Tongue (tissue), 2 donors: ENCODE data around the gene ABCC3. TPM values are rescaled to one million over a fixed set of nuclear protein-coding genes. Genes with fewer than 3 reads are reported as not detected.

Source experiments
- DNase-seq: peaks from one replicate; pipeline ENCODE4 v3.0.0-alpha.2; 2015
- total RNA-seq: library from RNA; depleted of rRNA; stranded (reverse); fragments of >200 nt; gene quantifications from one replicate; pipeline ENCODE4 v1.2.3, GENCODE V29; 2014

The ABCC3 gene
- total RNA-seq, 1 donor from 2014 or later, result 5.6 TPM

- DNase-seq, result no peak
These were observed 50.1 kb downstream of the ABCC3 start for GRCh38 chr17:50684612-50685333.

DNA sequence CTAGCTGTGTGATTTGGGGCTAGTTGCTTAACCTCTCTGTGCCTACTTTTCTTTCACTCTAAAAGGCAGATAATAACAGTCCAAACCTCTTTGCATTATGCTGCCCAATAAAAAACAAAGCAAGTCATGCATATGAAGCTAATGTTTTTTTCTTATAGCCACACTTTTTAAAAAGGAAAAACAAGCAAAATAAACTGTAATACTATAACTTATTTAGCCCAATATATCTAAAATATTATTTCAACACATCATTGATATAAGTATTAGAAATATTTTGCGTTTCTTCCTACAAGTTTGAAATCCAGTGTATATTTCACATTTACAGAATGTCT lies 50.6 kb downstream of the ABCC3 start:
- no peak for DNase-seq

DNA sequence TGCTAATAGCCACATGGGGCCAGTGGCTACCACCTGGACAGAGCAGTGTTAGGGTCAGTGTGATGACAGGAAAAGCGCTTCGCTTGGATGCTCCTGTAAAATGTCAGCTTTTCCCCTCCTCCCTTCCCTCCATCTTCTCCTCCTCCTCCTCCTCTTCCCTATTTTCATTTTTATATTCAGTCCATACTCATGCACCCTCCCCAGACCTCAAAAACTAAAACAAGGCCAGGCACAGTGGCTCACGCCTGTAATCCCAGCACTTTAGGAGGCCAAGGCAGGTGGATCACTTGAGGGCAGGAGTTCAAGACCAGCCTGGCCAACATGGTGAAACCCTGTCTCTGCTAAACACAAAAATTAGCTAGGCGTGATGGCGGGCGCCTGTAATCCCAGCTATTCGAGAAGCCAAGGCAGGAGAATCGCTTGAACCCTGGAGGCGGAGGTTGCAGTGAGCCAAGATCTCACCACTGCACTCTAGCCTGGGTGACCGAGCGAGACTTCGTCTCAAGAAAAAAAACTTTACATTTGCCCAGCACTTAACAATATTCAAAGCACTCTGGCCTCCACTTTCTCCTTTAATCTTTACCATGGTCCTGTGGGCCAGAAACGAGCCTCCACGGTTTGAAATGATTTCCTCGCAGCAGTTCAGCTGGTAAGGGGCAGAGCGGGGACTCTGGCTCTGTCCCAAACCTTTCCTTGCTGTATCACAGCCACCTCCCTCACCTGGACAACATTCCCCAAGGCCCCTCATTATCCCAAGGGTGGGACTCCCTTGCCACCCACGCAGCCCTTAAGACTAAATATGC lies 51.2 kb downstream of the ABCC3 start:
- no peak for DNase-seq

DNA sequence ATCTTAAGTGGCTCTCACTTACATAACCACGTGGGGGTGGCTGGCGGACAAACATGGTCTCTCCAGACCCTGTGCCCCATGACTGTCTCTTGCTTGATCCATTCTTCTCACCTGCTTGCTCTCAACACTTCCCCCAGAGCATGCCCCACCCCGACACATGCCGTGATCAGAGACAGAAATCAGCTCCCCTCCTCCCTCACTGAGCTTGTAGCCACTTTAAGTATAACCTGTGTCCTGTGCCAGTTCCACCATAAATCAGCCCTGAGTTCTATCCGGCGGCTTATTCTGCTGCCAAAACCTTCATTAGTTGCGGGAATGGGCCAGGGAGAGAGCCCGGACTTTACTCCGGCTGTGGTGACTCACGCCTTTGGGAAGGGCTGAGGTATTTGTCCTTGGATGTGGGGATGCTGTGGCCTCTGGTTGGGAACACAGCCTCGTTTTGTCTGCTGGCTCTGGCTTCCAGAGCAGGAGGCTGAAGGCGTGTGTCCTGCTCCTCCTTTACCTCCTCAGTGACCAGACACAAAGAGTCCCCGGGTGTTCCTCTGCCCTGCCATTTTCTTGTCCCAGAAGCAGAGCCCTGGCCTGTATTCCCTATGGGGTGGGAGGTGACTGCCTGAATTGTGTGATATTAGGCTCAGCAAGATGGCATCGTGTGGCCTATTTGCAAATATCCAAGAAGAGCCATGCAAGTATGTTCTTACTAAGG lies 52.0 kb downstream of the ABCC3 start:
- peak; percentile 56 for DNase-seq

DNA sequence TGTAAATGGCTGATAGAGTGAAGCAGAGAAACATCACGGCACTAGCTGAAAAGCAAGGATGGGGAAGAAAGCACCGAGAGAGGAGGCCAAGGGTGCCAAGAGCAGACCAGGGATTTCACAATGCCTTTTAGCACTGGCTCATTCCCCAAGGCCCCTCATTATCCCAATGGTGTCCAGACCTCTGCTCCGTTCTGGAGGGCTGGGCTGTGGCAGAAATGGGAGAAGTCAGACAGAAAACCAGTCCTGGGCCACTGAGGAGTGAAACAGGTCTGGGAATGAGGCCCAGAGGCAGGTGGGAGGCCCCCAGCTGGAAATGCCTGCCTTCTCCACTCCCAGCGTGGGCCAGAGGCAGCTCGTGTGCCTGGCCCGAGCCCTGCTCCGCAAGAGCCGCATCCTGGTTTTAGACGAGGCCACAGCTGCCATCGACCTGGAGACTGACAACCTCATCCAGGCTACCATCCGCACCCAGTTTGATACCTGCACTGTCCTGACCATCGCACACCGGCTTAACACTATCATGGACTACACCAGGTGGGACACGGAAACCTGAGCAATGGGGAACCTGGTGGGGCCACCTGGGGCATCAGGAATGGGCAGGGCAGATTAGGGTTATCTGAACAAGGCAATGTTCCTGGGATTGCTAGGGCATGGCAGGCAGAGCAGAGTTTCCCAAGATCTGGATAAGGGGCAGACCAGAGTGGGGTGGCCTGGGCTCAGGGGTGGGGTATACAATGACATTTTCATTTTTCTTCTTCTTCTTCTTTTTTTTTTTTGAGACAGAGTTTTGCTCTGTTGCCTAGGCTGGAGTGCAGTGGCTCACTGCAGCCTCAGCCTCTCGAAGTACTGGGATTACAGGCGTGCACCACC lies 52.8 kb downstream of the ABCC3 start:
- DNase-seq, result no peak

DNA sequence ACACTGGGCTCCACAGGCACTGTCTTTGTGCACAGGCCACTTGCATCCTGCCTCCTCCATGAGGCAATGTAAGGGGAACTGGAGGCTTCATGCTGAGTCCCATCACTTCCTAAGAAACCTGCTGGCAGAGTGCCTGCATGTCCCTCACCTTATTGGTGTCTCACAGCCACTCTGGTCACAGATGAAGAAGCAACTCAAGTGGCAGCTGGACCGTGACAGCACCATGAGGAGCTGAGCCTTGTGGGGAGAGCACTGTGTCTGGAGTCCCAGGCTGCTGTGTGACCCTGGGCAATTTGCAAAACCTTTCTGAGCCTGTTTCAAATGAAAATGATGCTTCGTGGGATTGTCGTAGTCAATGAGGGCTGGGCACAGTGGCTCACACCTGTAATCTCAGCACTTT lies 53.6 kb downstream of the ABCC3 start:
- DNase-seq, result no peak

- DNase-seq, result no peak
These were observed 54.6 kb downstream of the ABCC3 start for GRCh38 chr17:50689251-50689650.

DNA sequence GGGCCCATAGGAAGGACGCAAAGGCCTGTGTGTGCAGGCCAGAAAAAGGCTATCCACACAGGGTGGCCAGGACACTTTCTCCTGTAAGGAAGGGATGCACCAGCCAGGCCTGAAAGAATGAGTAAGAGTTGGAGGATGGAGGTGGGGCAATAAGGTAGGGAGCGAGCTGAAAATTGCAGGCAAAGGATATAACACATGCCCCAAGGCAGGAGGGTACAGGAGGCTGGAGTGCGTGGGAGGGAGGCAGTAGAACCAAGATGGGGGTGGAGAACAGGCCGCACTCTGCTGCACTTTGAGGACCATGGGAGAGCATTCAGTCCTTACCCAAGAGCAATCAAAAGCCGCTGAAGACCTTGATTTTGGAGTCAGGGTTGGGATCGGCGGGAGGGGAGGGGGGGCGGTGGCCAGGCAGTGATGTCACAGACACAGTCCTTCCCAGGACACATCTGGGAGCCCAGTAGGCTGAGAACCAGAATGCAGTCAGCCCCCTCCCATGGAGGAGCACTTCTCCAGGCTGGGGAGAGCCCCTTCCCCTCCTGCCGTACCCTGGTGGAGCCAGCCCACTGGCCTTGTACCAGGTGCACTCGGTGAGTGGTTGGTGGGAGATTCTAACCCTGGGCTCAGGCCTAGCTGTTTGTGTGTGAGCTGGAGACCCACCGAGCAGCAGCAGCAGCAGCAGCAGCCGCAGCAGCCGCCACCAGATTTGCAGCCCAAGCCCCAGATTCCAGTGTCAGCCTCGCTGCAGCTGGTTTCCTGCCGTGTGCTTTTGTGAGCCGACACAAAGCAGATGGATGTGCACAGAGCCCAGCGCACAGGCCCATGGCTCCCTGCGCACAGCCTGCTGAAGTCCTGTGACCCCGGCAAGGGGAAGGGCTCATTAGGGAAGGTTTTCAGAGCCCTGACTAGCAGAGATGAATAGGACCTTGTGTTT lies 55.5 kb downstream of the ABCC3 start:
- DNase-seq, result peak; percentile 59

DNA sequence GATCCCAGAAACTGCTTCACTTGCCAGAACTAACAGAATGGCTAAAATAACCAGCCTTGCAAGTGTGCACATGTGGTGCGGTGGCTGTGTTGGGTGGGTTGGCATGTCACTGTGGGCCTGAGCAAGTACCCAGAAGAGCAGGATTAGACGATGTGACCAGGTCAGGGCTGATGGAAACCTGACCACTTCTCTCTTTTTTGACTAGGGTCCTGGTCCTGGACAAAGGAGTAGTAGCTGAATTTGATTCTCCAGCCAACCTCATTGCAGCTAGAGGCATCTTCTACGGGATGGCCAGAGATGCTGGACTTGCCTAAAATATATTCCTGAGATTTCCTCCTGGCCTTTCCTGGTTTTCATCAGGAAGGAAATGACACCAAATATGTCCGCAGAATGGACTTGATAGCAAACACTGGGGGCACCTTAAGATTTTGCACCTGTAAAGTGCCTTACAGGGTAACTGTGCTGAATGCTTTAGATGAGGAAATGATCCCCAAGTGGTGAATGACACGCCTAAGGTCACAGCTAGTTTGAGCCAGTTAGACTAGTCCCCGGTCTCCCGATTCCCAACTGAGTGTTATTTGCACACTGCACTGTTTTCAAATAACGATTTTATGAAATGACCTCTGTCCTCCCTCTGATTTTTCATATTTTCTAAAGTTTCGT lies 56.3 kb downstream of the ABCC3 start:
- DNase-seq, result no peak

DNA sequence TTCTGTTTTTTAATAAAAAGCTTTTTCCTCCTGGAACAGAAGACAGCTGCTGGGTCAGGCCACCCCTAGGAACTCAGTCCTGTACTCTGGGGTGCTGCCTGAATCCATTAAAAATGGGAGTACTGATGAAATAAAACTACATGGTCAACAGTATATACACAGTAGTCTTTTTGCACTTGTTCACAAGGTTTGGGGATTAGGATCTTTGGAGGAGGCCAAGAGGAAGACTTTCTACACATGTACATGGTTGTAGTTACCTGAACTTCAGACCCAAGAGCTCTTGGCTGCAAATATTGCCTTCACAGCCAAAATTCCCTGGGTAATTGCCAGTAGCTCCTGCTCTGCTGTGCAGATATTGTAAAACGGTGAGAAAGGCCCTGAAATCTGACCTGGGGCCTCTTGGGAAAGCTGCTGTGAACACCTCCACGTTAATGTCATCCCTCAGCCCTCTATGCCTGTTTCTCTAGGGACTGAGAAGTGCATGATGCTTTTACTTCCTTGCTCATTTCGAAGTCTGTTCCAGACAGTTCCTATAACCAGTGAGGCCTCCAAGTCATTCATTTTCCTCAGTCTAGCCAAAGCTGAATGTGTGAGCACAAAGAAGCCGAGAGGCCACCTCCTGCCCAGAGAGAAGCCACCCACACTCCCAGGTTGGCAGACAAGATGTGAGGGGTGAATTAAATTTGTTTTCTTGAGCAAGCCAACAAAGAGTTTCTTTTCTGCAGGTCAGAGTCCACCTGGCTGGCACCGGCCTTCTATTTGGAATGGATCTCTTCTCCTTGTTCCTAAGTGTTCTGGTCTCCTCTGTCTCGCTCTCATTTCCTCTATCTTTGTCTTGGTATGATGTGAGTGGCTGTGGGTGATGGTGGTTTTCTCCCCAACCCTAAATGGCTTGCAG lies 57.1 kb downstream of the ABCC3 start:
- DNase-seq, result no peak

GRCh38 chr17:50692448-50693035 lies 57.9 kb downstream of the ABCC3 start:
- no peak for DNase-seq

- DNase-seq, result no peak
These were observed 58.5 kb downstream of the ABCC3 start for GRCh38 chr17:50693036-50693682.

GRCh38 chr17:50696365-50696879 lies 61.7 kb downstream of the ABCC3 start:
- DNase-seq, result no peak

GRCh38 chr17:50697062-50697461 lies 62.4 kb downstream of the ABCC3 start:
- no peak for DNase-seq

GRCh38 chr17:50697663-50698272 lies 63.1 kb downstream of the ABCC3 start:
- no peak for DNase-seq

DNA sequence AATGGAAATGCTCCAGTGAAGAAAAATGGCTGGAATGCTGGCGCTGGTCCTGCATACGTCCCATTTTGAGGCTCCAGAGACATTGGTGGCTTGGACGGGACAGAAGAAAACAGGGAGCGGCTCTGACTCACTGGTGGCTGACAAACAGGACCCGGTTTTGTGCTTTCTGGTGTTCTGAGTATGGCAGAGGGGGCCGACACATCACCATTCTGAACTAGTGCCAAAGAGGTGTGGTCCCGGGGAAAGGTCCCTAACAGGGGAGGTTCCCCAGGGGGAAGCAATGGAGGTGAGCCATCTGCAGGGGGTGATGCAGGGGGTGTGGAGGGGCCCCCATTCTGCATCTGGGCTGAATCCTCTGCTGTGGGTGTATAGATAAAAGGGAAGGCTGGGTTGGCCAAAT lies 64.7 kb downstream of the ABCC3 start:
- no peak for DNase-seq

GRCh38 chr17:50703162-50703561 lies 68.5 kb downstream of the ABCC3 start:
- DNase-seq, result no peak
